Prostate gland (tissue), 2 donors: ENCODE measurements around the gene ABLIM1.

Experiments used
- POLR2A ChIP-seq: fragments of 450-650 bp; IDR thresholded peaks from one replicate; pipeline ENCODE4 v1.6.1; 2016; ENCODE audit warnings: antibody characterized with exemption, mild to moderate bottlenecking
- POLR2AphosphoS5 ChIP-seq: sonication (generic); formaldehyde crosslinking; IDR thresholded peaks from one replicate; pipeline ENCODE4 v1.6.1; 2017; ENCODE audit warnings: antibody characterized with exemption
- TF ChIP-seq, protein P1 (sequence below), 4 experiments: fragments of 200-600 bp in 2 of 4; fragments of 450-650 bp in 2 of 4; sonication (generic) in 2 of 4; IDR thresholded peaks; 1 replicate in 3 of 4; 2 replicates in 1 of 4; pipeline ENCODE4 v1.5.1; 2016 to 2019; ENCODE audit warnings: antibody characterized with exemption in 4 of 4, mild to moderate bottlenecking in 2 of 4, moderate library complexity in 2 of 4

DNA sequence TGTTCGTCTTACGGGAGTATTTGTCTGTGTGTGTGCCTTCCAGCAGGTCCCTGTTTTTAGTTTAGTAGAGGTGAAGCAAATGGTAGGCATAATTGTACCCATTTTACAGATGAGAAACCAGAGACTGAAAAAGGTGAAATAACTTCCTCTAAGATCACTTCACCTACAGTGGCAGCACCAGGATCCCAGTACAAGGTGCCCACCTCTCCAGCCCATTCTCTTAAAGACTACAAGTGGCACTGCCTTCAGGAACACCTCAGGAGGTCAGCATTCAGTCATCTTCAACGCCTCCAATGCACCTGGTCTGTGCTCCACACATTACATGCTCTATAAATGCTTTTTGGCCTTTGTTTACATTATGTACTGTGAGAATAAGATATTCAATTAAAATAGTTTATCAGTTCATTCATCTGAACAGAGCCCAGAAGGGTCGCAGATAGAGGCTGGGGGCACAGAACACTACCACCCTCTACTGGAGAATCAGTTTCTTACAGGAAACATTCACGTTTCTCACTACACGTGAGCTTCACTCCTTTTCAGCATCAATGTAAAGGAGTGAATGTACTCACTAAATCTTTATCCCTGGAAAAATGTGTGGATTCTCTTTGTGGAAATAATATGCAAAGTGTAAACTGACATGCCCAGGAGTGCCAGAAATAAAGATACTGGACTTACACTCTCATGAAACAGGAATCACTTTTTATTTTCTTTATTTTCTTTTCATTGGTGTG is 45.5 kb upstream of the ABLIM1 start:
- TF ChIP-seq, protein P1, sequence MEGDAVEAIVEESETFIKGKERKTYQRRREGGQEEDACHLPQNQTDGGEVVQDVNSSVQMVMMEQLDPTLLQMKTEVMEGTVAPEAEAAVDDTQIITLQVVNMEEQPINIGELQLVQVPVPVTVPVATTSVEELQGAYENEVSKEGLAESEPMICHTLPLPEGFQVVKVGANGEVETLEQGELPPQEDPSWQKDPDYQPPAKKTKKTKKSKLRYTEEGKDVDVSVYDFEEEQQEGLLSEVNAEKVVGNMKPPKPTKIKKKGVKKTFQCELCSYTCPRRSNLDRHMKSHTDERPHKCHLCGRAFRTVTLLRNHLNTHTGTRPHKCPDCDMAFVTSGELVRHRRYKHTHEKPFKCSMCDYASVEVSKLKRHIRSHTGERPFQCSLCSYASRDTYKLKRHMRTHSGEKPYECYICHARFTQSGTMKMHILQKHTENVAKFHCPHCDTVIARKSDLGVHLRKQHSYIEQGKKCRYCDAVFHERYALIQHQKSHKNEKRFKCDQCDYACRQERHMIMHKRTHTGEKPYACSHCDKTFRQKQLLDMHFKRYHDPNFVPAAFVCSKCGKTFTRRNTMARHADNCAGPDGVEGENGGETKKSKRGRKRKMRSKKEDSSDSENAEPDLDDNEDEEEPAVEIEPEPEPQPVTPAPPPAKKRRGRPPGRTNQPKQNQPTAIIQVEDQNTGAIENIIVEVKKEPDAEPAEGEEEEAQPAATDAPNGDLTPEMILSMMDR (IDR thresholded peaks at IDR 0.05) = peak in 3 of 4 experiments; percentile 21 to 70 (median 42)
- TF ChIP-seq POLR2A (no peak), POLR2AphosphoS5 (no peak)
